HG03439 (cell line): ENCODE results near the gene CD1B.
"Not testable (repeated sequence)": the region's sequence is repeated elsewhere in the genome, so short reads cannot be mapped to it uniquely, and the experiment has no call there.

Experiments used
- ATAC-seq: cut with Tn5 transposase; IDR thresholded peaks from one replicate; pipeline ENCODE4 v1.9.1; 2021; ENCODE audit warnings: mild to moderate bottlenecking, moderate library complexity; ENCODE audit not compliant: unreplicated experiment

The CD1B gene

DNA sequence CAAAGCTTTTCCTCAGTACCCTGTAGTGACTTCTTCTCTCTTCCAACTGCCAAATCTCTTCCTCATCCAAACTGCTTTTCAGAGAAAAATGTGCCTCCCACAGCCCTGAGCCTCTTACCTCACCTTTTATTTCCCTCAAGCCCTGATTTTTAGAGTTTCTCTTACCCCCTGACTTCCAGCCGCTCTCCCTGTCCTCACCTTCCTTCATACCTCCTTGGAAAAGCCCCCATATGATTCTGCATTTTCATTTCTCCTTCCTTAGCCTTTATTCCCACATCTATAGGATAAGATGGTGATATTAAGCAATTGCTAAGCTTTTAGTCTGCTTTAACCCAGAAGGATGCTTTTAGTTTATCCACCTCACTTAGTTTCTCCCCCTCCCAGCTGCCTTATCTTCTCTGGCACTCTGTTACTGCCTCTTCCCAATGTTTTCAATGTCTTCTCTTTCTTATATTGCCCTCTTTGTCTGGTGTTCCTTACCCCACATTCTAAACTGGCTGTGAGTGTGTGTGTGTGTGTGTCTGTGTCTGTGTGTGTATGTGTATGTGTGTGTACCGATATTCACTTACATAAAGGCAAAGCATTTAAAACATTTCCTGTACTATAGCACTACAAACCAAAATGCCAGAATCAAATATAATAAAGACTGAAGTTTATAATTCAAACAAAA, at the start of gene CD1B:
Gene CD1B (minus strand): TSS at position 51 of the 670 bp plus-strand sequence. CDS start 108 bp downstream, outside the sequence.
- no peak for ATAC-seq

GRCh38 chr1:158374860-158375259, 43.5 kb upstream of the CD1B start:
- ATAC-seq: no peak

- not testable (repeated sequence) for ATAC-seq
Measured at GRCh38 chr1:158374101-158374500, 42.8 kb upstream of the CD1B start.

DNA sequence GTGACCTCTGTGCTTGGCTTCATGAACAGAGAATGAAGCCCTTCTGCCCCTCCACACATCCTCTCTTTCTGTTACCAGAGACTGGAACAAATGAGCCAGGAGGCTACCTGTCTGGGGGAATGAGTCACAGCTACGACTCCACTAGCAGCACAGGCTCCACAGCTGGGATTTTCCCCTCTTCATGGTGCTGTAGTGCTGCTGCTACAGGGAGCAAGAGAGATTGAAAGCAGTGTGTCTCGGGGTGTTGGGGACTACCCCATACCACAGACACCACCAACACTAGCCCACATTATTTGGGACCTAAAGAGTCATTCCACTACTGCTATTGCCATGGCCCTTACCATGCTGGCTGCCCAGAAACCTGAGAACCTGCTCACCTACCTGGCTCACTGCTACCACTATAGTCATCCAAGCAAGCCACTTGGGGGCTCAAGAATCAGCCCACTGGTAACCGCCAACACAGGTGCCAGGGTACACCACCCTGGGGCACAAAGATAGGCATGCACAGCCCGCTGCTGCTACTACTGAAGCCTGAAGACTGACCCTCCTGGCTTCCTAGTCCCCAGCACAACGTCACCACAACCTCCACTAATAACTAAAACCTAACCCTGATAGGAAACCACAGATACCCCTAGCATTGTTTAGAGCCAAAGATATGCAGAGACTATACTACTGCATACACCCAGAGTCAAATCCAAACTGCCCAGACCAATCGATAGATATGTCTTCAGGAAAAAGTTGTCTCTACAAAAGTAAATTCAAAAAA, 40.0 kb upstream of the CD1B start:
- peak; percentile 95 for ATAC-seq

DNA sequence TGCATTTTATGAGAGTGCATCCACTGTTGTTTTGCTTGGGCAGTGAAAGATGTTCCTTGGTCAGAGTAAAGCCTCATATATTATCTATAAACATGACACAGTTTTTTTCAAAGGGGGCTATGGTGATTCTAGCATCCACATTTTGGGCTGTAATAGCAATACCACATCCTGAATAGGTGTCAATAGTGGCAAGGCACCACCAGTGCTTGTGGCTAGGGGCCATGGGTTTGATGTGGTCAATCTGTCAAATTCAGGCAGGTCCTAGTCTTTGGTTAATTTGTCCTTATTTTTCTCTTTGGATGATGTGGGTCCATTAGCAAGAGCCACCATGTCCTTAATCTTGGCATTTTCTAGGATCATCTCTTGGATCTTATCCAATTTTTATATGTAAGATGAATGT, 35.5 kb upstream of the CD1B start:
- no peak for ATAC-seq

DNA sequence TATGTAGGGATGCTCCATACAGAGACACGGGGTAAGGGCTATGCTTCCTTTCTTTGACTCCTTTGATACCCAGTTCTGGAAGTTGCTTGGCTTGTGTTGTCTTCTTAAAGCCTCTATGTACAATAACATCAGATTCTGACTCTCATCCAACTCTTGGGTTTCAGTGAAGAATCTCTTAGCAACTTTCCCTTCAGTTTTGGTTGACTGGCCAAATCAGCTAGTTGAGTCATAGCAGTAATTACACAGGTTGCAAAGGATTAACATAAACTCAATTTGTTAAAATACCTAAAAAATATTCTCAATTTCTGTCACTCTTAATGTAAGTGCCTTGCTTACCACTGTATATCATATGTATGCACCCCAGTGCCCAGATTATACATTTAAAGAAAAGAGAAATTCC, 31.6 kb upstream of the CD1B start:
- no peak for ATAC-seq

DNA sequence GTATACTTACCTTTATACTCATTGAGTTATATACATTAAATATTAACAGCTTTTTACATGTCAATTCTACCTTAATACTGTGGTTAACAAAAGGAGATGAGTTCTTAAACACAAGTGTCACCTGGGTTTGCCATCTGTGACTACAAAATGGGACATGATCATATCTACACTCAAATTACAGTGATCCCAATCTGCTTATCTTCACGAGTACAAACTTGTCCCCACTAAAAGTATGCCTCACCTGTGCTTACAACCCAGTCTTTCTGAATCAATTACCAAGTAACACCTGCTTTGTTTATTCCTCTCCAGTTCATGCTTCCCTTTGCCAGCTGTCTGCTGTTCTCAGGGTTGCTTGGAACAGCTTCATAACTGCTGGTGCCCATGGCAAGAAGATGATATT, 31.2 kb upstream of the CD1B start:
- no peak for ATAC-seq

DNA sequence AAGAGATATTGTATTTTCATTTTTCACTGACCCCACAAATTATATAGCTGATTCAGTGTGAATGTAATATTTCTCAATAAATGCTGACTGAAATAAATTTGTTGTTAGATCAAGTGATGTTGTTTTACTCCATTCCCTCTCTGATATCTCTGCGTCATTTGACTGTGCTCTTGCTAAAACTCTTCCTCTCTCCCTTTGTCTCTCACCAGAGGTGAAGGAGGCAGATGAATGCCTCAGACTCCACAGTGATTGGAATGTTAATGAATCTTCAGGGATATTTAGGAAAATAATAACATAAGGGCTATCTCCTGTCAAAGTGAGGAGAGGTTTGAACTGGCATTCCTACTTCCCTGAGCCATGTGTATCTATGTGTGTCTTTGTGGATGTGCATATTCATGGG, 26.1 kb upstream of the CD1B start:
- no peak for ATAC-seq

DNA sequence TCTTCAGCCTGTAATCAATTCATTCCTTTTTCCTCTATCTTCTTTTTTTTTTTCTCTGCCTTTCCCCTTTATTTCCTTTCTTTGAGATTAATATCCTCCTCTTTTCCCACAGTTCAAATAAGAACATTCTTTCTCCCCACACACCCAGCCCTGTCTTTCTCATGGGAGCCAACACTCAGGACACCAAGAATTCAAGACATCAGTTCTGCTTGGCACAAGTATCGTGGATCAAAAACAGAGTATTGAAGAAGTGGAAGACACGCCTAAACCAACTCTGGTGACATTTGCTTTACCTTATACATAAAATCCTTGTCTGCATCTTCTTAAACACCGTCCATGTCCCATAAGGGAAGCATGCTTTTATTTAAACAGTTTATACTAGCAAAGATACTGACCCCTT, 25.3 kb upstream of the CD1B start:
- no peak for ATAC-seq

DNA sequence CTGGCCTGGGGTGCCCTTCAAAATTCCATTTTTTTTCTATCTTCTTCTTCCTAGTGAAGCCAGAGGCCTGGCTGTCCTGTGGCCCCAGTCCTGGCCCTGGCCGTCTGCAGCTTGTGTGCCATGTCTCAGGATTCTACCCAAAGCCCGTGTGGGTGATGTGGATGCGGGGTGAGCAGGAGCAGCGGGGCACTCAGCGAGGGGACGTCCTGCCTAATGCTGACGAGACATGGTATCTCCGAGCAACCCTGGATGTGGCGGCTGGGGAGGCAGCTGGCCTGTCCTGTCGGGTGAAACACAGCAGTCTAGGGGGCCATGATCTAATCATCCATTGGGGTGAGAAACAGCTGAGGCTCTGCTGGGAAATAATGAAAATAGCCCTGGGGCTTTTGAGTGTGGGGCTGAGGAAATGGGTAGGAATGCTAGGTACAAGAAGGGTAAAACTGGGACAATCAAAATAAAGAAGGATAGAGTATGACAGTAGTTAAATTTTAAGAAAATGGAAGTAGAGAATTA, 24.5 kb upstream of the CD1B start:
- ATAC-seq: no peak

DNA sequence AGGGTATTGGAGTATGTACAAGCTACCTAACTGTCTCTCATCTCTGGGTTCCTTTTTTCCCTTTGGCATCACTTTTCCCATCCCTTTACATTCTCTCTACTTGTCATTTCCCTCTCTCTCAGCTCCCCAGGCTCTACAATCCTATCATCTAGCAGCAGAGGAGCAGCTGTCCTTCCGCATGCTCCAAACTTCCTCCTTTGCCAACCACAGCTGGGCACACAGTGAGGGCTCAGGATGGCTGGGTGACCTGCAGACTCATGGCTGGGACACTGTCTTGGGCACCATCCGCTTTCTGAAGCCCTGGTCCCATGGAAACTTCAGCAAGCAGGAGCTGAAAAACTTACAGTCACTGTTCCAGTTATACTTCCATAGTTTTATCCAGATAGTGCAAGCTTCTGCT, 22.9 kb upstream of the CD1B start:
- no peak for ATAC-seq

DNA sequence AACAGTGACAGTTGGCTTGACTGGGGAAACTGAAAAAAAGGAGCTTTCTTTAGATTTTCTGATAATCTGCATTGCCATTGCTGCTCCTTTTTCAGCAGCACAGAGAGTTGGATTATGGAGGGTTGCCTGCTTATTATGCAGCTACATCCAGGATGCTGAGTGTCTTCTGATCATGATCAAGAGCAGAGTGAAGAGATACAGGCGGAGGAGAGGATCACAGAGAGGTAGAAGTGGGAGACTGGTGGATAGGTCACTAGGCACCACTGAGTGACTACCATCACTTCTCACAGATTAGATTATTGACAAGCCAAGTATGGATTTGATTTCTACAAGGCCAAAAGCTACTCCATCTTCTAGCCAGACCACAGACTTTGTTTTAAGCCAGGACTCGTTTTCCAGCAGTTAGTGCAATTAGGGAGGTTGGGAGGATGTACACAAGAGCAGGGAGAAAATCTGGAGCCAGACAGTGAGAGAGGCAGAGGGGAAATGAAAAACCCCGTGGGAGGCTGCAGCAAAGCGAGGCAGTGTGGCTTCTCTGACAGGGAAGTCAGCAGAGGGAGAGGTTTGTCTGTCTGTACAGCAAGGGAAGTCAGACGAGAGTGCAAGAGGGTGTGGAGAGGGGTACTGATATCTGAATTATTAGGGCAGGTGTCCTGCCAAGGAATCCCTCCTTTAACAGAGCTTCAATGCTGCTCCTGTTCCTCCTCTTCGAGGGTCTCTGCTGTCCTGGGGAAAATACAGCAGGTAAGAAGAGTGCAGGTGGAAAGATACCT, 22.2 kb upstream of the CD1B start, which contains the start of gene CD1E:
Gene CD1E (plus strand): TSS at position 592 of the 773 bp plus-strand sequence. CDS start 95 bp downstream, at position 687.
- ATAC-seq: no peak

DNA sequence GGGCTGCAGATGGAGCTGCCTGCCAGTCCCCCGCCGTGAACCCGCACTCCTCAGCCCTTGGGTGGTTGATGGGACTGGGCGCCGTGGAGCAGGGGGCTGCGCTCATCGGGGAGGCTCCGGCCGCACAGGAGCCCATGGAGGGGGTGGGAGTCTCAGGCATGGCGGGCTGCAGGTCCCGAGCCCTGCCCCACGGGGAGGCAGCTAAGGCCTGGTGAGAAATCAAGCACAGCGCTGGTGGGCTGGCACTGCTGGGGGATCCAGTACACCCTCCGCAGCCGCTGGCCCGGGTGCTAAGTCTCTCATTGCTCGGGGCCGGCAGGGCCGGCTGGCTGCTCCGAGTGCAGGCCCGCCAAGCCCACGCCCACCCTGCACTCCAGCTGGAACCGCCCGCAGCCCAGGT, 17.6 kb upstream of the CD1B start:
- ATAC-seq: not testable (repeated sequence)

- ATAC-seq: not testable (repeated sequence)
Measured at GRCh38 chr1:158336413-158336812, 5.1 kb upstream of the CD1B start.

DNA sequence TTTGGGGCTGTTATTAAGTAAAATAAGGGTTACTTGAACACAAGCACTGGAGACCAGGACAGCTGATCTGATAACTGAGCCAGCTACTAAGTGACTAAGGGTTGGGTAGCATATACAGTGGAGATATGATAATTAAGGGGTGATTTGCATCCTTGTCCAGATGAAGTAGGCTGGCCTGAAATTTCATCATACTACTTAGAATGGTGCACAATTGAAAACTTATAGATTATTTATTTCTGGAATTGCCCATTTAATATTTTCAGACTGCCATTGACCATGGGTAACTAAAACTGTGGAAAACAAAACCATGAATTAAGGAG, 3.8 kb upstream of the CD1B start:
- no peak for ATAC-seq

DNA sequence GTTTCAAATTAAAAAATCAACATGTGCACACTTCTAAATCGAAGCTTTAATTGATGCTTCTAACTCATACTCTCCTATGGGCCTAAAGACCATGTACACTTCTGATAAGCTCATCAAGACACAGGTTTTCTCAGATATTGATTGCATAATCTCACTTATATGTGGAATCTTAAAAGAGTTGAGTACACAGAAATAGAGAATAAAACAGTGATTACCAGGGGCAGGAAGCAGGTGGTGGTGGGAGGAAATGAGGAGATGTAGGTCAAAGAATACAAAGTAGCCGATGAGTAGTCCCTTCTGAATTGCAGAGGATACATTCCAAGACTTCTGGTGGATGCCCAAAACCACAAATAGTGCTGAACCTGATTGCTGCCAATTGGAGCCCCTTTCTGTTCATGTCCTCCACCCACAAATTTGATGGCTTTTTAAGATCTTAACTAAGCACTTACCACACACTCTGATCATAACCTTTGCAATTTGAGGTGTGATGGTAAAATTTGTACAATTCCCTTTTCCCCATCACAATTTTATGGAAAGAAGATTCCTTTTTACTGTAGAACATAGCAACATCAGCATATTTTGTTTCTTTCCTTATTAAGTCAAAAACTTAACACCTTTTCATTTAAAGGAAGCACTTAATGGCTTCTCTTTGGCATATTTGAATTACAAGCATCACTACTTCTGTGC, 3.3 kb upstream of the CD1B start:
- ATAC-seq: no peak

- ATAC-seq: no peak
Measured at GRCh38 chr1:158333405-158334155, 2.2 kb upstream of the CD1B start.

DNA sequence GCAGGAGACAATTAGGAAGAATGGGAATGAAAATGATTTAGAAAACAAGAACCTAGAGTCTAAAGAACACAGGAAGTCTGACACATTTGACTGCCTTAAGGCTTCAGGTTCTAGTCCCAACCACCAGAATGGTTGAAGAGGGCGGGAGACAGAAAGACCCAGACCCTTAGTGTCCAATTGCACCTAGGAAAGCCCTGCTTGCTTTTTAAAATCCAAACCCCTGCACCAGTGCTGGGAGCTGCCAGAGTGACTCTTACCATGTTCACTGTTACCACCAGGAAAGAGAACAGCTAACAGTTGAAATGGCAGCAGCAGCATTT, 265 bp downstream of the CD1B start:
- no peak for ATAC-seq

DNA sequence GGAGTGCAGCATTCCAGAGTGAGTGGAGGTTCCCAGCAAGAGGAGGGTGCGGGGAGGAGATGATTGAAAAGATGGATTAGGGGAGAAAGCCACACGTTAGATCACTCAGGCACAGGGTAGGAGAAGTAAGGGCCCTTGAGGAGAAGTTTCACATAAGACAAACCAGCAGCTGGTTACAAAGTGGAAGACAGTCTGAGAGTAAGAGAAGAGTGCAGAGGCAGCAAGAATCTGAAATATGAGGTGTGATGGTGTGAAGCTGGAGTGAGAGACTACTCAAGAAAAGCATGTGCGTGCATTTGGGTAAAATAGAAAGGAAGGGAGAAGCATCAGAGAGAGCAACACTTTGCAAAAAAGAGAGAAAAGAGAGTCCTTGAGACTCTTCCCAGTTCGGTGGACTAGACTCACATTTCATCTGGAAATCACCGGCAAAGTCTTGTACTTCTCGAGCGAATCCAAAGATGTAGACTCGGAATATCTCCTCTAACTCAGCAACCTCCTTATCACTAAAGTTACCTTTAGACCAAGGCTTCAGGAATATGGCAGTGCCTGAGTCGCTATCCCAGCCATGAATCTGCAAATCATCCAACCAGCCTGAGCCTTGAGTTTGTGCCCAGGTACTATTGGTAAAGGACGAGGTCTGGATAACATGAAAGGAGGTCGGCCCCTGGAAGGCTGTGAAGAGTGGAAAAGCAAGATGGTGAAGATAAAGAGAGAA, 783 bp downstream of the CD1B start:
- no peak for ATAC-seq

GRCh38 chr1:158329733-158330132, 1.6 kb downstream of the CD1B start:
- ATAC-seq: no peak
